Measurements from ENCODE around the gene BIRC5.

BIRC5 gene

GRCh38 chr17:78256707-78257591 lies 42.9 kb downstream of the BIRC5 start:
- no peaks in the 10 kb centered on the region for H3K9me3 ChIP-seq (ENCODE audit: control insufficient read depth in 2 of 2, low read length in 2 of 2)
- peaks cover 23 to 26% of the 10 kb centered on the region in 2 donors for H3K4me1 ChIP-seq (ENCODE audit: control insufficient read depth in 2 of 2, insufficient read depth in 2 of 2, low read length in 2 of 2)
- H3K9ac ChIP-seq (ENCODE audit: low read depth in 1 of 2, low read length in 2 of 2): no peak overlapping the region
- H3K27ac ChIP-seq (ENCODE audit: low read depth in 2 of 2, low read length in 2 of 2): no peak overlapping the region
- no peaks in the 10 kb centered on the region for H3K27me3 ChIP-seq (ENCODE audit: control insufficient read depth in 2 of 2, insufficient read depth in 2 of 2, low read length in 2 of 2)
- H3K4me3 ChIP-seq (ENCODE audit: low read length in 2 of 2): no peak overlapping the region
- H3K36me3 ChIP-seq (ENCODE audit: control insufficient read depth in 2 of 2, insufficient read depth in 2 of 2, low read length in 2 of 2): no peaks in the 10 kb centered on the region

GRCh38 chr17:78257810-78258322 lies 43.8 kb downstream of the BIRC5 start:
- Histone ChIP-seq H3K9me3 (ENCODE audit: control insufficient read depth in 2 of 2, low read length in 2 of 2) (no peaks in the 10 kb centered on the region), H3K4me3 (ENCODE audit: low read length in 2 of 2) (no peak overlapping the region), H3K27me3 (ENCODE audit: control insufficient read depth in 2 of 2, insufficient read depth in 2 of 2, low read length in 2 of 2) (no peaks in the 10 kb centered on the region), H3K4me1 (ENCODE audit: control insufficient read depth in 2 of 2, insufficient read depth in 2 of 2, low read length in 2 of 2) (peaks cover 14 to 17% of the 10 kb centered on the region in 2 donors), H3K9ac (ENCODE audit: low read depth in 1 of 2, low read length in 2 of 2) (no peak overlapping the region), H3K27ac (ENCODE audit: low read depth in 2 of 2, low read length in 2 of 2) (peak overlapping the region; percentile 13 to 38), H3K36me3 (ENCODE audit: control insufficient read depth in 2 of 2, insufficient read depth in 2 of 2, low read length in 2 of 2) (no peaks in the 10 kb centered on the region)

GRCh38 chr17:78258323-78259191 lies 44.5 kb downstream of the BIRC5 start:
- H3K27me3 ChIP-seq (ENCODE audit: control insufficient read depth in 2 of 2, insufficient read depth in 2 of 2, low read length in 2 of 2): no peaks in the 10 kb centered on the region
- peaks cover 9 to 12% of the 10 kb centered on the region in 2 donors for H3K4me1 ChIP-seq (ENCODE audit: control insufficient read depth in 2 of 2, insufficient read depth in 2 of 2, low read length in 2 of 2)
- H3K36me3 ChIP-seq (ENCODE audit: control insufficient read depth in 2 of 2, insufficient read depth in 2 of 2, low read length in 2 of 2): no peaks in the 10 kb centered on the region
- H3K9me3 ChIP-seq (ENCODE audit: control insufficient read depth in 2 of 2, low read length in 2 of 2): no peaks in the 10 kb centered on the region
- no peak overlapping the region for H3K4me3 ChIP-seq (ENCODE audit: low read length in 2 of 2)
- H3K9ac ChIP-seq (ENCODE audit: low read depth in 1 of 2, low read length in 2 of 2): no peak overlapping the region
- peak overlapping the region; percentile 13 to 38 for H3K27ac ChIP-seq (ENCODE audit: low read depth in 2 of 2, low read length in 2 of 2)

GRCh38 chr17:78259192-78259554 lies 45.1 kb downstream of the BIRC5 start:
- Histone ChIP-seq H3K27me3 (ENCODE audit: control insufficient read depth in 2 of 2, insufficient read depth in 2 of 2, low read length in 2 of 2) (no peaks in the 10 kb centered on the region), H3K36me3 (ENCODE audit: control insufficient read depth in 2 of 2, insufficient read depth in 2 of 2, low read length in 2 of 2) (no peaks in the 10 kb centered on the region), H3K9me3 (ENCODE audit: control insufficient read depth in 2 of 2, low read length in 2 of 2) (no peaks in the 10 kb centered on the region), H3K9ac (ENCODE audit: low read depth in 1 of 2, low read length in 2 of 2) (no peak overlapping the region), H3K27ac (ENCODE audit: low read depth in 2 of 2, low read length in 2 of 2) (no peak overlapping the region), H3K4me1 (ENCODE audit: control insufficient read depth in 2 of 2, insufficient read depth in 2 of 2, low read length in 2 of 2) (peaks cover 5 to 8% of the 10 kb centered on the region in 2 donors), H3K4me3 (ENCODE audit: low read length in 2 of 2) (no peak overlapping the region)

GRCh38 chr17:78263063-78263735 lies 49.1 kb downstream of the BIRC5 start:
- H3K4me3 ChIP-seq (ENCODE audit: low read length in 2 of 2): no peak overlapping the region
- peak overlapping the region in 1 of 2 donors; percentile 63 for H3K27ac ChIP-seq (ENCODE audit: low read depth in 2 of 2, low read length in 2 of 2)
- H3K4me1 ChIP-seq (ENCODE audit: control insufficient read depth in 2 of 2, insufficient read depth in 2 of 2, low read length in 2 of 2): peaks cover 2 to 7% of the 10 kb centered on the region in 2 donors
- no peaks in the 10 kb centered on the region for H3K36me3 ChIP-seq (ENCODE audit: control insufficient read depth in 2 of 2, insufficient read depth in 2 of 2, low read length in 2 of 2)
- H3K9me3 ChIP-seq (ENCODE audit: control insufficient read depth in 2 of 2, low read length in 2 of 2): no peaks in the 10 kb centered on the region
- H3K27me3 ChIP-seq (ENCODE audit: control insufficient read depth in 2 of 2, insufficient read depth in 2 of 2, low read length in 2 of 2): no peaks in the 10 kb centered on the region
- peak overlapping the region in 1 of 2 donors; percentile 29 for H3K9ac ChIP-seq (ENCODE audit: low read depth in 1 of 2, low read length in 2 of 2)

GRCh38 chr17:78263736-78264340 lies 49.8 kb downstream of the BIRC5 start:
- Histone ChIP-seq H3K36me3 (ENCODE audit: control insufficient read depth in 2 of 2, insufficient read depth in 2 of 2, low read length in 2 of 2) (no peaks in the 10 kb centered on the region), H3K27ac (ENCODE audit: low read depth in 2 of 2, low read length in 2 of 2) (peak overlapping the region in 1 of 2 donors; percentile 63), H3K9me3 (ENCODE audit: control insufficient read depth in 2 of 2, low read length in 2 of 2) (no peaks in the 10 kb centered on the region), H3K9ac (ENCODE audit: low read depth in 1 of 2, low read length in 2 of 2) (no peak overlapping the region), H3K4me3 (ENCODE audit: low read length in 2 of 2) (no peak overlapping the region), H3K27me3 (ENCODE audit: control insufficient read depth in 2 of 2, insufficient read depth in 2 of 2, low read length in 2 of 2) (no peaks in the 10 kb centered on the region), H3K4me1 (ENCODE audit: control insufficient read depth in 2 of 2, insufficient read depth in 2 of 2, low read length in 2 of 2) (peaks cover 0 to 4% of the 10 kb centered on the region in 2 donors)

GRCh38 chr17:78264590-78264989 lies 50.5 kb downstream of the BIRC5 start:
- H3K4me3 ChIP-seq (ENCODE audit: low read length in 2 of 2): no peak overlapping the region
- H3K4me1 ChIP-seq (ENCODE audit: control insufficient read depth in 2 of 2, insufficient read depth in 2 of 2, low read length in 2 of 2): peaks cover 0 to 4% of the 10 kb centered on the region in 2 donors
- H3K27me3 ChIP-seq (ENCODE audit: control insufficient read depth in 2 of 2, insufficient read depth in 2 of 2, low read length in 2 of 2): peaks cover 0 to 6% of the 10 kb centered on the region in 2 donors
- no peak overlapping the region for H3K27ac ChIP-seq (ENCODE audit: low read depth in 2 of 2, low read length in 2 of 2)
- no peak overlapping the region for H3K9ac ChIP-seq (ENCODE audit: low read depth in 1 of 2, low read length in 2 of 2)
- no peaks in the 10 kb centered on the region for H3K9me3 ChIP-seq (ENCODE audit: control insufficient read depth in 2 of 2, low read length in 2 of 2)
- H3K36me3 ChIP-seq (ENCODE audit: control insufficient read depth in 2 of 2, insufficient read depth in 2 of 2, low read length in 2 of 2): no peaks in the 10 kb centered on the region

- H3K4me1 ChIP-seq (ENCODE audit: control insufficient read depth in 2 of 2, insufficient read depth in 2 of 2, low read length in 2 of 2): peaks cover 0 to 4% of the 10 kb centered on the region in 2 donors
- H3K27ac ChIP-seq (ENCODE audit: low read depth in 2 of 2, low read length in 2 of 2): no peak overlapping the region
- no peaks in the 10 kb centered on the region for H3K9me3 ChIP-seq (ENCODE audit: control insufficient read depth in 2 of 2, low read length in 2 of 2)
Measured at GRCh38 chr17:78265121-78265520, 51.1 kb downstream of the BIRC5 start.

GRCh38 chr17:78266231-78266631 lies 52.2 kb downstream of the BIRC5 start:
- no peak overlapping the region for H3K4me3 ChIP-seq (ENCODE audit: low read length in 2 of 2)
- H3K27ac ChIP-seq (ENCODE audit: low read depth in 2 of 2, low read length in 2 of 2): no peak overlapping the region
- peaks cover 0 to 4% of the 10 kb centered on the region in 2 donors for H3K4me1 ChIP-seq (ENCODE audit: control insufficient read depth in 2 of 2, insufficient read depth in 2 of 2, low read length in 2 of 2)
- peaks cover 3 to 11% of the 10 kb centered on the region in 2 donors for H3K27me3 ChIP-seq (ENCODE audit: control insufficient read depth in 2 of 2, insufficient read depth in 2 of 2, low read length in 2 of 2)
- H3K9ac ChIP-seq (ENCODE audit: low read depth in 1 of 2, low read length in 2 of 2): no peak overlapping the region
- H3K9me3 ChIP-seq (ENCODE audit: control insufficient read depth in 2 of 2, low read length in 2 of 2): no peaks in the 10 kb centered on the region
- H3K36me3 ChIP-seq (ENCODE audit: control insufficient read depth in 2 of 2, insufficient read depth in 2 of 2, low read length in 2 of 2): no peaks in the 10 kb centered on the region

More at GRCh38 chr17:78265121-78265520, 51.1 kb downstream of the BIRC5 start:
- H3K36me3 ChIP-seq (ENCODE audit: control insufficient read depth in 2 of 2, insufficient read depth in 2 of 2, low read length in 2 of 2): no peaks in the 10 kb centered on the region
- no peak overlapping the region for H3K4me3 ChIP-seq (ENCODE audit: low read length in 2 of 2)
- H3K27me3 ChIP-seq (ENCODE audit: control insufficient read depth in 2 of 2, insufficient read depth in 2 of 2, low read length in 2 of 2): peaks cover 2 to 11% of the 10 kb centered on the region in 2 donors
- no peak overlapping the region for H3K9ac ChIP-seq (ENCODE audit: low read depth in 1 of 2, low read length in 2 of 2)
